Measurements from ENCODE around the gene IFI44.

Gene IFI44

GRCh38 chr1:78651241-78651640 is 1.6 kb downstream of the IFI44 start:
- no peak for DNase-seq (ENCODE audit: low read depth in 2 of 2)

- no peak for DNase-seq (ENCODE audit: low read depth in 2 of 2)
Measured at GRCh38 chr1:78652019-78652560, 2.5 kb downstream of the IFI44 start.

GRCh38 chr1:78658901-78659300 is 9.3 kb downstream of the IFI44 start:
- DNase-seq (ENCODE audit: low read depth in 2 of 2): no peak

GRCh38 chr1:78663923-78664322 is 14.3 kb downstream of the IFI44 start:
- DNase-seq (ENCODE audit: low read depth in 2 of 2): no peak

GRCh38 chr1:78664763-78665162 is 15.1 kb downstream of the IFI44 start:
- no peak for DNase-seq (ENCODE audit: low read depth in 2 of 2)

- DNase-seq (ENCODE audit: low read depth in 2 of 2): no peak
Measured at GRCh38 chr1:78665809-78666208, 16.2 kb downstream of the IFI44 start.

GRCh38 chr1:78667939-78668338 is 18.3 kb downstream of the IFI44 start:
- DNase-seq (ENCODE audit: low read depth in 2 of 2): no peak

- no peak for DNase-seq (ENCODE audit: low read depth in 2 of 2)
Measured at GRCh38 chr1:78668427-78668826, 18.8 kb downstream of the IFI44 start.

- DNase-seq (ENCODE audit: low read depth in 2 of 2): no peak
Measured at GRCh38 chr1:78672428-78672827, 22.8 kb downstream of the IFI44 start.

- DNase-seq (ENCODE audit: low read depth in 2 of 2): no peak
Measured at GRCh38 chr1:78673120-78673519, 23.5 kb downstream of the IFI44 start.

GRCh38 chr1:78676347-78676982 is 26.8 kb downstream of the IFI44 start:
- DNase-seq (ENCODE audit: low read depth in 2 of 2): peak; percentile 16 to 24

- no peak for DNase-seq (ENCODE audit: low read depth in 2 of 2)
Measured at GRCh38 chr1:78676993-78677392, 27.4 kb downstream of the IFI44 start.

GRCh38 chr1:78677788-78678187 is 28.2 kb downstream of the IFI44 start:
- no peak for DNase-seq (ENCODE audit: low read depth in 2 of 2)

GRCh38 chr1:78678324-78678723 is 28.7 kb downstream of the IFI44 start:
- DNase-seq (ENCODE audit: low read depth in 2 of 2): no peak

GRCh38 chr1:78681265-78681664 is 31.6 kb downstream of the IFI44 start:
- DNase-seq (ENCODE audit: low read depth in 2 of 2): no peak

GRCh38 chr1:78682496-78682895 is 32.9 kb downstream of the IFI44 start:
- DNase-seq (ENCODE audit: low read depth in 2 of 2): no peak

GRCh38 chr1:78683079-78683478 is 33.4 kb downstream of the IFI44 start:
- no peak for DNase-seq (ENCODE audit: low read depth in 2 of 2)

GRCh38 chr1:78687315-78687714 is 37.7 kb downstream of the IFI44 start:
- no peak for DNase-seq (ENCODE audit: low read depth in 2 of 2)

GRCh38 chr1:78687914-78688313 is 38.3 kb downstream of the IFI44 start:
- no peak for DNase-seq (ENCODE audit: low read depth in 2 of 2)

GRCh38 chr1:78688697-78689096 is 39.1 kb downstream of the IFI44 start:
- DNase-seq (ENCODE audit: low read depth in 2 of 2): no peak

GRCh38 chr1:78690516-78690915 is 40.9 kb downstream of the IFI44 start:
- no peak for DNase-seq (ENCODE audit: low read depth in 2 of 2)

- DNase-seq (ENCODE audit: low read depth in 2 of 2): no peak
Measured at GRCh38 chr1:78691995-78692747, 42.5 kb downstream of the IFI44 start.

- DNase-seq (ENCODE audit: low read depth in 2 of 2): no peak
Measured at GRCh38 chr1:78699813-78700212, 50.2 kb downstream of the IFI44 start.

All from activated CD8-positive, alpha-beta memory T cell treated with anti-CD3 and anti-CD28 coated beads for 4 hours (primary cell).